ENCODE results near the gene PLXND1. TPM values are rescaled to one million over a fixed set of nuclear protein-coding genes. Genes with fewer than 3 reads are reported as not detected.

The PLXND1 gene
- total and polyA plus RNA-seq, 9 donors = 21.6 to 120 (median 57.1) TPM

DNA sequence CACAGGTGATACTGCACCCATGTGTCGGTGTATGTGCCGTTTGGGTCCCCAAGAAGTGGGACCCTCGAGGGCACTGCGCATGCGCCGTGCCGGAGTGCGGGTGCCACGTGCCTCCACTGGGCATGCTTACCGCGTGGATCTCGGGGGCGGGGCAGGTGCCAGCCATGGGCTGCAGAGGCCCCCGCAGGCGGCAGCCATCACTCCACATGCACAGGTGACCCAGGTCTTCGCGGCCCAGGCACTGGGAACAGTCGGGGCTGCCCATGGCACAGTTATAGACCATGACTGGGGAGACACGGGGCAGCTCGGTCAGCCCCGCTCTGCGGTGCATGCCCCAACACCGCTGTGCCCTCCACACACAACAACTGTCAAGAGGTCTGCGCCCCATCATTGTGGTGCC lies 32.3 kb downstream of the PLXND1 start:
- Histone ChIP-seq H3K27me3 (no peaks in the 10 kb centered on the region), H3K4me1 (ENCODE audit: insufficient read depth) (no peaks in the 10 kb centered on the region), H3K36me3 (no peaks in the 10 kb centered on the region), H3K4me3 (no peak overlapping the region), H3K9me3 (no peaks in the 10 kb centered on the region), H3K27ac (no peak overlapping the region)
- intact Hi-C loops (cut with DNase I) = no loop called here
- no peak for TF ChIP-seq POLR2A (IDR thresholded peaks at IDR 0.05)
- TF ChIP-seq EP300 (IDR thresholded peaks at IDR 0.05) = no peak
- TF ChIP-seq, protein P1, sequence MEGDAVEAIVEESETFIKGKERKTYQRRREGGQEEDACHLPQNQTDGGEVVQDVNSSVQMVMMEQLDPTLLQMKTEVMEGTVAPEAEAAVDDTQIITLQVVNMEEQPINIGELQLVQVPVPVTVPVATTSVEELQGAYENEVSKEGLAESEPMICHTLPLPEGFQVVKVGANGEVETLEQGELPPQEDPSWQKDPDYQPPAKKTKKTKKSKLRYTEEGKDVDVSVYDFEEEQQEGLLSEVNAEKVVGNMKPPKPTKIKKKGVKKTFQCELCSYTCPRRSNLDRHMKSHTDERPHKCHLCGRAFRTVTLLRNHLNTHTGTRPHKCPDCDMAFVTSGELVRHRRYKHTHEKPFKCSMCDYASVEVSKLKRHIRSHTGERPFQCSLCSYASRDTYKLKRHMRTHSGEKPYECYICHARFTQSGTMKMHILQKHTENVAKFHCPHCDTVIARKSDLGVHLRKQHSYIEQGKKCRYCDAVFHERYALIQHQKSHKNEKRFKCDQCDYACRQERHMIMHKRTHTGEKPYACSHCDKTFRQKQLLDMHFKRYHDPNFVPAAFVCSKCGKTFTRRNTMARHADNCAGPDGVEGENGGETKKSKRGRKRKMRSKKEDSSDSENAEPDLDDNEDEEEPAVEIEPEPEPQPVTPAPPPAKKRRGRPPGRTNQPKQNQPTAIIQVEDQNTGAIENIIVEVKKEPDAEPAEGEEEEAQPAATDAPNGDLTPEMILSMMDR (IDR thresholded peaks at IDR 0.05) = no peak
- DNase-seq = no peak
- 93 to 98% (median 96%) methylated on average over 15 to 24 of the region's 24 CpGs for WGBS, 3 donors

DNA sequence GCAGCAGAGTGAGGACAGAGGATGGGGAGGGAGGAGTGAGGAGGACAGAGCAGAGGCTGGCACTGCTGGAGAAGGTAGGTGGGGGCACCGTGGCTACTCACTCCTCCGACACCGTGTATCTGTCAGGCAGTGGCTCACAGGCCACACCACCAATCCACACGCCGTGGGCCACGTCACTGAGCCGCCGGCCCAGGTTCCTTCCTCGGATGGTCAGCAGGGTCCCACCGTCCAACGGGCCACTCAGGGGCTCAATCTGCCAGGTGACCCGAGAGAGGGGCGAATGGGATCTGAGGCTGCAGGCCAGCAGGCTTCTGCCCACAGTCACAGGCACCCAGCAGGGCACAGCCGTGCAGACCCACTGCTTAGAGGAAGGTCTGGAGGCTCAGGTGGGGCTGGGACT lies 33.0 kb downstream of the PLXND1 start:
- intact Hi-C loops (cut with DNase I) = no loop called here
- H3K27me3 ChIP-seq = no peaks in the 10 kb centered on the region
- WGBS, 3 donors = 90 to 95% (median 92%) methylated on average over 14 of the region's 14 CpGs
- TF ChIP-seq POLR2A (IDR thresholded peaks at IDR 0.05) = no peak
- TF ChIP-seq, protein P1 (IDR thresholded peaks at IDR 0.05) = no peak
- TF ChIP-seq EP300 (IDR thresholded peaks at IDR 0.05) = no peak
- H3K4me3 ChIP-seq = no peak overlapping the region
- no peak for DNase-seq
- H3K9me3 ChIP-seq = no peaks in the 10 kb centered on the region
- H3K27ac ChIP-seq = no peak overlapping the region
- H3K36me3 ChIP-seq = no peaks in the 10 kb centered on the region
- H3K4me1 ChIP-seq (ENCODE audit: insufficient read depth) = no peaks in the 10 kb centered on the region

DNA sequence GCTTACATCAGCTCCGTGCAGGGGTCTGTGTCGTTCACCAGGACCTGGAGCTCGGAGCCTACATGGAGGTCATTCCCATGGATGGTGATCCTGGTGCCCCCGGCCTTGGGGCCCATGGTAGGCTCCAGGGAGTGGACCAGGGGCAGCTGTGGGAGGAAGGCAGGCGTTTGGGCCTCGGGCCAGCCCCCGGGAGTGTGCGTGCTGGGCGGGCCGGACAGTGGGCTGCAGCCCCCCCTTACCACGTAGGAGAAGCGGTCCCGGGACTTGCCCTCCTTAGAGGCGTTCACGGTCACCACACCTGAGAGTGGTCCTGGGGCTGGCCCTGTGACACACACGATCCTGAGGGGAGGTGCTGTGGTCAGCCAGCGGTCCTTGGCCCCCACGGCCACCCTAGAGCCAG lies 33.9 kb downstream of the PLXND1 start:
- Histone ChIP-seq H3K27ac (no peak overlapping the region), H3K27me3 (no peaks in the 10 kb centered on the region), H3K36me3 (no peaks in the 10 kb centered on the region), H3K9me3 (no peaks in the 10 kb centered on the region), H3K4me3 (no peak overlapping the region), H3K4me1 (ENCODE audit: insufficient read depth) (peaks cover 1% of the 10 kb centered on the region)
- no peak for DNase-seq
- intact Hi-C loops (cut with DNase I) = no loop called here
- no peak for TF ChIP-seq POLR2A (IDR thresholded peaks at IDR 0.05)
- TF ChIP-seq EP300 (IDR thresholded peaks at IDR 0.05) = no peak
- TF ChIP-seq, protein P1 (IDR thresholded peaks at IDR 0.05) = no peak
- WGBS, 3 donors = 65 to 72% (median 71%) methylated on average over 18 of the region's 18 CpGs

DNA sequence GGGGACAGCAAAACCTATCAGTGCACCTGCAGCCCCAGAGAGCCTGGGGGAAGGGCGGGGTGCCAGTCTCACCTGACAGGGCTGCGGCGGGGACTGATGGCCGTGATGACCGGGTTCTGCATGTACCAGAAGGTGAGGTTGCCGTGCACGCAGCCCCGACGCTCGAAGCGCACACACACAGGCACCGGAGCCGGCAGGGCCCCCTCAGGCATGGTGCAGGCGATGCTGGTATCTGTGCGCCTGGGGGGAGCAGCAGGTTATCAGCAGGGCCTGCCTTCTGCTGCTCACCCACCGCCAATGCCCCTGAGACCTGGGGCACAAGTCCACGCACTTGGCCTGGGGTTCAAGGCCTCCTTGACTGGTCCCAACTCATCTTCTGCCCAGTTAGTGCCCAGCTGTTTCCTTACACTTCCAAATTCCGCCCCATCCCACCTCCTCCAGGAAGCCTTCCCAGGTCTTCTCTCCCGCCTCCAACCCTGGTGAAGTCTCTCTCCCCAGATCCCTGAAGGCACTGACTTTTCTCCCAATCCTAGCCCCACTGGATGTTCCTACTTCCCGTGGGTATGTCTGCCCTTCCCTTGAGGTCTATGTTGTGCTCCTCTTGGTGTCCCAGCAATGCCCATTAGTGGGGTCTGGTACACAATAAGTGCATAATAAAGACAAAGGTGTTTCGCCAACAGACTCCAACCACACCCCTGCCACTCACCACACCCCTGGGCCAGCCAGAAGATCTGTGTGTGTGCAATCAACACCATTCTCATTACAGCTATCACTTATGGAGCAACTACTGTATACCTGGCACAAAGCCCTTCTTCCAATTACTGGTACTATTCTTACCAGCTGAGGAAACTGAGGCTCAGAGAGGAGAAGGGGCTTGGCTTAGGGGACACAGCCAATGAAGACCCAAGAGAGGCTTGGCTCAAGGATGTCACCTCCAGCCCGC lies 34.6 kb downstream of the PLXND1 start:
- H3K27ac ChIP-seq = no peak overlapping the region
- H3K27me3 ChIP-seq = no peaks in the 10 kb centered on the region
- intact Hi-C loops (cut with DNase I) = no loop called here
- H3K4me3 ChIP-seq = no peak overlapping the region
- no peaks in the 10 kb centered on the region for H3K9me3 ChIP-seq
- 94 to 95% (median 94%) methylated on average over 21 to 22 of the region's 22 CpGs for WGBS, 3 donors
- DNase-seq = no peak
- H3K36me3 ChIP-seq = no peaks in the 10 kb centered on the region
- TF ChIP-seq POLR2A (IDR thresholded peaks at IDR 0.05) = no peak
- no peak for TF ChIP-seq EP300 (IDR thresholded peaks at IDR 0.05)
- TF ChIP-seq, protein P1 (IDR thresholded peaks at IDR 0.05) = no peak
- peaks cover 8% of the 10 kb centered on the region for H3K4me1 ChIP-seq (ENCODE audit: insufficient read depth)
